Measurements from ENCODE around the gene EPC2. TPM values are rescaled to one million over a fixed set of nuclear protein-coding genes. Genes with fewer than 3 reads are reported as not detected.

EPC2 gene
- total RNA-seq, 1 donor from 2014 or later: 52.1 TPM

GRCh38 chr2:148794558-148794957, 150.0 kb downstream of the EPC2 start:
- H3K4me1 Mint-ChIP-seq: no peaks in the 10 kb centered on the region
- peaks cover 6% of the 10 kb centered on the region for H3K36me3 Mint-ChIP-seq (ENCODE audit: low read depth)
- peaks cover 3% of the 10 kb centered on the region for H3K9me3 Mint-ChIP-seq
- intact Hi-C loops (cut with micrococcal nuclease): no loop called here
- no peak for TF ChIP-seq CTCF (IDR thresholded peaks at IDR 0.05)
- ATAC-seq (ENCODE audit: low read depth) (no peak), DNase-seq (no peak)
- no peak overlapping the region for H3K27ac Mint-ChIP-seq
- no peaks in the 10 kb centered on the region for H3K27me3 Mint-ChIP-seq
- ChIA-PET CTCF (no interaction called here), POLR2A (no interaction called here)
- H3K4me3 Mint-ChIP-seq: no peak overlapping the region

DNA sequence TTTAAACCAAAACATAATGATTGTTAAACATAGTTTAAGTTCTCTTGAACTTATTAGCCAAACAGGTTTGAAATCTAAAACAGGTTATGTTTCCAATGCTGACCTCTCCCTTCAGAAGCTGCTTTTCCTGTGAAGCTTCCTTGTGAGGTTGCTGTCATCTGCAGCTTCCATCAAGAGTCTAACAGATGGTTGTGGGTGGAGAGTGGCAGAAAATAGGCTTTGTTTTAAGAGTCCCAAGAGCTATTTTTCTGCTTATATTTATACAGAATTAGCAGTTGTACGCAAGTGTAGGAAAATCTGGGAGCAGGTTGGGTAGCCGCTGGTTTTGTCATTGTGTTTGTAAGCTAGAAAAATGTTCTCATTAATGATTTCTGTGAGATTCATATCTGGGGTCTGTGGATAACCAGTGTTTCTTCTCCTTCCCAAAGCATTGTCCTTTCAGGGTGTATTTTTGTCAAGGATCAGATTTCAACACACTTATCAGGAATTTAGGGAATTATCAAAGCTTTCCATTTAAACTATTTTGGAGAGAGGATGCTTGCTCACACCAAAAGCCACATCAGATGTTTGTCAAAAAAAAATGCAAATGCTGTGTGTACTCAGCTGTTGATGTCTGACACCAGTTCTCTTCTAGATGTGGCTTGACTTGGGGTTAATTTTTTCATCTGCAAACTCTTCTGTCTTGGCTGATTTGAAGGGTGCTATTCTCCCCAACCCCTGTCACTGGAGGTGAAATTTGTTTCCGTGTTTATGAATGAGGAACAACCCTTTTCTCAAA, 152.4 kb downstream of the EPC2 start:
- ChIA-PET CTCF (no interaction called here), POLR2A (no interaction called here)
- Mint-ChIP-seq H3K27ac (no peak overlapping the region), H3K36me3 (ENCODE audit: low read depth) (no peaks in the 10 kb centered on the region), H3K4me3 (no peak overlapping the region), H3K4me1 (no peaks in the 10 kb centered on the region), H3K27me3 (no peaks in the 10 kb centered on the region), H3K9me3 (peaks cover 3% of the 10 kb centered on the region)
- no peak for TF ChIP-seq CTCF (IDR thresholded peaks at IDR 0.05)
- intact Hi-C loops (cut with micrococcal nuclease): no loop called here
- ATAC-seq (ENCODE audit: low read depth) (no peak), DNase-seq (no peak)

DNA sequence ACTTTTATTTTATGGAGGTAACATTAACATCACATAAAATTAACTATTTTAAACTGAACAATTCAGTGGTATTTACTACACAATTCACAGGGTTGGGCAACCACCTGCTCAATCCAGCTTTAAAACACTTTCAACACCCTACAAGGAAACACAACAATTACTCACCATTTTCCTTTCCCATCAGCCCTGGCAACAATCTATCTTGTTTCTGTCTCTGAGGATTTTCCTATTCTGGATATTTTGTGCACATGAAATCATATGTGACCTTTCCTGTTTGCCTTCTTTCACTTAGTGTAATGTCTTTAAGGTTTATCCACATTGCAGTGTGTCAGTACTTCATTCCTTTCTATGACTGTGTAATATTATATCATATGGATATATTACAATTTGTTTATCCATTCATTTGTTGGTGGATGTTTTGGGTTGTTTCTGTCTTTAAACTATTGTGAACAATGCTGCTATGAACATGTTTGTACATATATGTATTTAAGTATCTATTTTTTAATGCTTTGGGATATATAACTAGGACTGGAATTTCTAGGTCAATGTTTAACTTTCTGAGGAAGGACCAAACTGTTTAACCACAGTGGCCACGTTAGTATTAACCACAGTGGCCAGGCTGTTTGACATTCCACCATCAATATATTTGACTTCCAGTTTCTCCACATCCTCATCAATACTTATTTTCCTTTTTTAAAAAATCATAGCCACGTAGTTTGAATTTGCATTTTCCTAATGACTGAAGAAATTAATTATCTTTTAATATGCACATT, 158.1 kb downstream of the EPC2 start:
- Mint-ChIP-seq H3K27me3 (peaks cover 16% of the 10 kb centered on the region), H3K27ac (no peak overlapping the region), H3K4me1 (no peaks in the 10 kb centered on the region), H3K9me3 (peaks cover 25% of the 10 kb centered on the region), H3K36me3 (ENCODE audit: low read depth) (no peaks in the 10 kb centered on the region), H3K4me3 (no peak overlapping the region)
- DNase-seq (no peak), ATAC-seq (ENCODE audit: low read depth) (no peak)
- TF ChIP-seq CTCF (IDR thresholded peaks at IDR 0.05): no peak
- ChIA-PET CTCF (no interaction called here), POLR2A (no interaction called here)
- intact Hi-C loops (cut with micrococcal nuclease): no loop called here

GRCh38 chr2:148810081-148810480, 165.5 kb downstream of the EPC2 start:
- Mint-ChIP-seq H3K36me3 (ENCODE audit: low read depth) (no peaks in the 10 kb centered on the region), H3K27me3 (peaks cover 8% of the 10 kb centered on the region), H3K4me3 (no peak overlapping the region), H3K9me3 (peaks cover 14% of the 10 kb centered on the region), H3K27ac (no peak overlapping the region), H3K4me1 (peaks cover 16% of the 10 kb centered on the region)
- ChIA-PET CTCF (no interaction called here), POLR2A (no interaction called here)
- ATAC-seq (ENCODE audit: low read depth) (no peak), DNase-seq (no peak)
- intact Hi-C loops (cut with micrococcal nuclease): no loop called here
- no peak for TF ChIP-seq CTCF (IDR thresholded peaks at IDR 0.05)

- peaks cover 20% of the 10 kb centered on the region for H3K4me1 Mint-ChIP-seq
- DNase-seq (no peak), ATAC-seq (ENCODE audit: low read depth) (no peak)
- no peaks in the 10 kb centered on the region for H3K36me3 Mint-ChIP-seq (ENCODE audit: low read depth)
- TF ChIP-seq CTCF (IDR thresholded peaks at IDR 0.05): no peak
- H3K4me3 Mint-ChIP-seq: no peak overlapping the region
- intact Hi-C loops (cut with micrococcal nuclease): no loop called here
- CTCF ChIA-PET: no interaction called here
- POLR2A ChIA-PET: interaction anchor here (0.6 kb wide), 1 partner anchor 41 kb away, joined by 3 read pairs; no protein-coding TSS in a partner anchor
- peaks cover 5% of the 10 kb centered on the region for H3K9me3 Mint-ChIP-seq
- no peak overlapping the region for H3K27ac Mint-ChIP-seq
- peaks cover 2% of the 10 kb centered on the region for H3K27me3 Mint-ChIP-seq
These were observed 167.8 kb downstream of the EPC2 start for GRCh38 chr2:148812306-148812705.

Measured in activated B cell treated with CpG ODN at 0.5 μM for 24 hours (primary cell).